ENCODE measurements around the gene VCX3A.

- TF ChIP-seq EED (IDR thresholded peaks at IDR 0.05; ENCODE audit: low read depth): no peak
- no peak for TF ChIP-seq CTCF (IDR thresholded peaks at IDR 0.05 in 2 of 3, conservative IDR thresholded peaks at IDR 0.05 in 1 of 3; ENCODE audit: control insufficient read depth in 2 of 3, extremely low read depth in 1 of 3, insufficient read depth in 1 of 3, low read depth in 3 of 3, low read length in 3 of 3)
- no peak for TF ChIP-seq RFX5 (IDR thresholded peaks at IDR 0.05; ENCODE audit: low read depth, low read length)
- no peak for TF ChIP-seq SREBF1 (IDR thresholded peaks at IDR 0.05; ENCODE audit: low read length)
- no peak for TF ChIP-seq FOS (IDR thresholded peaks at IDR 0.05; ENCODE audit: borderline replicate concordance, extremely low read depth, insufficient read length)
- TF ChIP-seq CEBPZ (IDR thresholded peaks at IDR 0.05; ENCODE audit: low read depth, low read length): no peak
- TF ChIP-seq MXI1 (IDR thresholded peaks at IDR 0.05; ENCODE audit: low read depth, low read length): no peak
- TF ChIP-seq SREBF2 (IDR thresholded peaks at IDR 0.05; ENCODE audit: low read length): no peak
- no peak for TF ChIP-seq CEBPB (IDR thresholded peaks at IDR 0.05; ENCODE audit: borderline replicate concordance in 1 of 2, low read depth in 2 of 2, low read length in 2 of 2)
Measured at GRCh38 chrX:6550999-6551398, 16.1 kb upstream of the VCX3A start.

All from GM12878 (cell line).